Measurements from ENCODE around the gene OR51T1. TPM values are rescaled to one million over a fixed set of nuclear protein-coding genes. Genes with fewer than 3 reads are reported as not detected.

Gene OR51T1
- total RNA-seq, 4 donors from 2014 or later, result not detected

DNA sequence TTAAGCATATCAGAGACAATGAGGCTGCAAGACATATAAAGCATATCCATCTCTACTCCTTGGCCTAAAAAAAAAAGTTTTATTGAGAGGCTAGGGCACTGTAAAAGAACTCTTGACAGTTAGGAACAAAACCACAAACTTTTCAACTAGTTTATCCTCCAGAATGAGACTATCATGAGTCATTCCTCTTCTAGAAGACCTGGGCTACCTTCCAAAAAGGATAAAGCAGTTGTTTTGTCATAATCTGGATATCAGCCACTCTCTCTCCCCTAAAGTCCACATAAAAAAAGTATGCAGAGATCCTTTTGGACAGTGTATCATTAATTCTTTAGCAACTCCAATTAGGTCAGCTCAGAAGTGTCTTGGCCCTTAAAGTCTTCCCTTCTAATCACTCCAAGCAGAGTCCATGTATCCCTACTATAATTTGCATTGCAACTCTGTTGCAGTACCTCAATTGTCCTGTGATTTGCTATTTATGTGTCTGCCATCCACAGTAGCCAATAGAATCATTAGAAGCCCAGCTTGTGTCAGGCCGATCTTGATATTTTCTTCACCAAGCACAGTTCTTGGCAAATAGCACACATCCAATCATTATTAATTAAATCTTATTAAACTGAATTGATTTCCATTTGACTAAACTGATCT, 10.4 kb downstream of the OR51T1 start:
- no peak for ATAC-seq
- Histone ChIP-seq H3K36me3 (no peaks in the 10 kb centered on the region), H3K27me3 (no peaks in the 10 kb centered on the region), H3K27ac (no peak overlapping the region), H3K4me1 (no peaks in the 10 kb centered on the region), H3K9me3 (no peaks in the 10 kb centered on the region), H3K4me3 (no peak overlapping the region)
- 81 to 83% methylated on average over 1 of the region's 1 CpG for WGBS, 2 donors (ENCODE audit: low coverage in 1 of 2)
- TF ChIP-seq EP300 (IDR thresholded peaks at IDR 0.05), result no peak
- TF ChIP-seq, protein P1, sequence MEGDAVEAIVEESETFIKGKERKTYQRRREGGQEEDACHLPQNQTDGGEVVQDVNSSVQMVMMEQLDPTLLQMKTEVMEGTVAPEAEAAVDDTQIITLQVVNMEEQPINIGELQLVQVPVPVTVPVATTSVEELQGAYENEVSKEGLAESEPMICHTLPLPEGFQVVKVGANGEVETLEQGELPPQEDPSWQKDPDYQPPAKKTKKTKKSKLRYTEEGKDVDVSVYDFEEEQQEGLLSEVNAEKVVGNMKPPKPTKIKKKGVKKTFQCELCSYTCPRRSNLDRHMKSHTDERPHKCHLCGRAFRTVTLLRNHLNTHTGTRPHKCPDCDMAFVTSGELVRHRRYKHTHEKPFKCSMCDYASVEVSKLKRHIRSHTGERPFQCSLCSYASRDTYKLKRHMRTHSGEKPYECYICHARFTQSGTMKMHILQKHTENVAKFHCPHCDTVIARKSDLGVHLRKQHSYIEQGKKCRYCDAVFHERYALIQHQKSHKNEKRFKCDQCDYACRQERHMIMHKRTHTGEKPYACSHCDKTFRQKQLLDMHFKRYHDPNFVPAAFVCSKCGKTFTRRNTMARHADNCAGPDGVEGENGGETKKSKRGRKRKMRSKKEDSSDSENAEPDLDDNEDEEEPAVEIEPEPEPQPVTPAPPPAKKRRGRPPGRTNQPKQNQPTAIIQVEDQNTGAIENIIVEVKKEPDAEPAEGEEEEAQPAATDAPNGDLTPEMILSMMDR (IDR thresholded peaks at IDR 0.05), result no peak
- TF ChIP-seq POLR2A (IDR thresholded peaks at IDR 0.05), result no peak
- TF ChIP-seq POLR2AphosphoS5 (IDR thresholded peaks at IDR 0.05), result no peak

DNA sequence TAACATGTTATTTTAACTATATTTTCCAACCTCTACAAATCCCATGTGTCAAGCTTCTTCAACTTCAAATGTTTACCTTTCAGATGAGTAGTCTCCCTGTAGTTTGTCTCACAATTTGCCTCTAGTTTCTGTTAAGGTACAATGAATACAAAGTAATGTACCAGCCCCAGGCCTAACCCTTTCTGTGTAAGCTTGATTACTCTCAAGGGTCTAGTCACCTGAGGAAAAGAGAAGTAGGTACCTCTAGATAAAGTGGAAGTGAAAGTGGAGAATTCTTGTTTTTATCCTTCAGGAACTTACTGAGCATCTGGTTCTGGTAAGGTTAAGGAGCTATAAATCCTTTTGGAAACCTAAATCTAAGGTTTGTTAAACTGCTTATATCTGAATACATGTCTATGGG, 21.8 kb downstream of the OR51T1 start, which contains the start of gene OR51A7:
Gene OR51A7, plus strand, starts transcription at position 300 of the 400 bp plus-strand sequence. CDS start 3,587 bp downstream, outside the sequence.
- Histone ChIP-seq H3K27ac (no peak within 1 kb of the TSS), H3K36me3 (no peaks in the 10 kb centered on the region), H3K27me3 (no peaks in the 10 kb centered on the region), H3K4me1 (no peaks in the 10 kb centered on the region), H3K4me3 (no peak within 1 kb of the TSS), H3K9me3 (no peaks in the 10 kb centered on the region)
- TF ChIP-seq POLR2AphosphoS5 (IDR thresholded peaks at IDR 0.05), result no peak
- TF ChIP-seq POLR2A (IDR thresholded peaks at IDR 0.05), result no peak
- no peak for TF ChIP-seq EP300 (IDR thresholded peaks at IDR 0.05)
- TF ChIP-seq, protein P1 (IDR thresholded peaks at IDR 0.05), result no peak
- ATAC-seq, result no peak

DNA sequence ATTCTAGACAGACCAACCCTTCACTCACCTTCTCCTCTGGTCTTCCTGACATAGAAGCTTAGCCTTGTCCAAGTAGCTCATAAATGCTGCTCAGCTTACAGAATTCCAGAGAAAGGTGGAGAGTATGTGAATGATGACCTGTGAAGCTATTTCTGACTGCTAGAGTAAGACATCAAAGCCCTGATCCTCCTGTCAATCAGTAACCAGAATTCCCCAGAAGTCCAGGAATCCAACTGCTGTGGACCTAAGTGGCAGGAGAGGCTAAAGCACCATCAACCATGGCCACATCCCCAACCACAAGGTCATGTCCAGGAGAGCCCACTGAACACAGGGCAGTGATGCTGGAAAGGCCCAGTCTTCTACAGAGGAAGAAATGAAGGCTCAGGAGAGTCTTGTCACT, 34.9 kb downstream of the OR51T1 start:
- no peaks in the 10 kb centered on the region for H3K36me3 ChIP-seq
- no peaks in the 10 kb centered on the region for H3K9me3 ChIP-seq
- H3K4me3 ChIP-seq, result no peak overlapping the region
- no peaks in the 10 kb centered on the region for H3K4me1 ChIP-seq
- no peaks in the 10 kb centered on the region for H3K27me3 ChIP-seq
- TF ChIP-seq EP300 (IDR thresholded peaks at IDR 0.05) (no peak), POLR2A (IDR thresholded peaks at IDR 0.05) (no peak), POLR2AphosphoS5 (IDR thresholded peaks at IDR 0.05) (no peak)
- TF ChIP-seq, protein P1 (IDR thresholded peaks at IDR 0.05), result no peak
- H3K27ac ChIP-seq, result no peak overlapping the region
- no peak for ATAC-seq

DNA sequence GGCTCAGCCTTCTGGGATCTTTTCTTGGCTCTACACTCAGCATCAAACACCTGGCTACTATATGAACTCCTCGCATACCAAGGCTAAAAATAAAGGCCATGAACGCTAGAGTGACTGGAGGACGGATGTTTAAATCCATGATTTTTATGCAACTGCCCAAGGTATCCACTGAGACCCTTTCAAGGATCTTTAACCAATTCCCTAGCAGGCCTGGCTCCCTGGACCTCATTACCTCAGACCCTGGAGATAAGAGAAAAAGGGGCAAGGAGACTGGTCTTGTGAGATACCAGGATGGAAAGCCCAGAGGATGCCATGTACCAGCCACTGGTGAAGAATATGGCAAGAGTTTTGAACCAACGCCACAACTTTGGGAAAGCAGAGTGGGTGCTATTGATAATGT, 37.5 kb downstream of the OR51T1 start, which contains the start of gene OR51G2:
Gene OR51G2, minus strand, starts transcription at position 101 of the 400 bp plus-strand sequence. CDS start 3,687 bp downstream, outside the sequence.
- no peak for ATAC-seq
- 13 to 74% methylated on average over 1 to 4 of the region's 4 CpGs for WGBS, 2 donors (ENCODE audit: low coverage in 1 of 2)
- Histone ChIP-seq H3K27ac (no peak within 1 kb of the TSS), H3K9me3 (no peaks in the 10 kb centered on the region), H3K27me3 (no peaks in the 10 kb centered on the region), H3K36me3 (no peaks in the 10 kb centered on the region), H3K4me3 (no peak within 1 kb of the TSS), H3K4me1 (no peaks in the 10 kb centered on the region)
- TF ChIP-seq POLR2AphosphoS5 (IDR thresholded peaks at IDR 0.05), result no peak
- TF ChIP-seq POLR2A (IDR thresholded peaks at IDR 0.05), result no peak
- no peak for TF ChIP-seq EP300 (IDR thresholded peaks at IDR 0.05)
- TF ChIP-seq, protein P1 (IDR thresholded peaks at IDR 0.05), result no peak

DNA sequence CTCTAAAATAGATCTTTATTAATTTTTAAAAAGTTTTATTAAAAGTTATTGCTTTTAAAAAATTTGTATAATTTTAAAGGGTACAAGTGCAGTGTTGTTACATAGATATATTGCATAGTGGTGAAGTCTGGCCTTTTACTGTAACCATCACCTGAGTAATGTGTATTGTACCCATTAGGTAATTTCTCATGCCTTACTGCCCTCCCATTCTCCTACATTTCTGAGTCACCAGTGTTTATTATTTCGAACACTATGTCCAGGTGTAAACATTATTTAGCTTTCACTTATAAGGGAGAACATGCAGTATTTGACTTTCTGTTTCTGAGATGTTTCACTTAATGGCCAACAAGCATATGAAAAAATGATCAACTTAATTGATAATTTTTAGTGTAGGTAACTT, 40.1 kb downstream of the OR51T1 start:
- Histone ChIP-seq H3K27me3 (no peaks in the 10 kb centered on the region), H3K4me1 (no peaks in the 10 kb centered on the region), H3K36me3 (no peaks in the 10 kb centered on the region), H3K4me3 (no peak overlapping the region), H3K27ac (no peak overlapping the region), H3K9me3 (no peaks in the 10 kb centered on the region)
- 55 to 85% methylated on average over 1 of the region's 1 CpG for WGBS, 2 donors (ENCODE audit: low coverage in 1 of 2)
- no peak for ATAC-seq
- no peak for TF ChIP-seq POLR2AphosphoS5 (IDR thresholded peaks at IDR 0.05)
- TF ChIP-seq, protein P1 (IDR thresholded peaks at IDR 0.05), result no peak
- no peak for TF ChIP-seq POLR2A (IDR thresholded peaks at IDR 0.05)
- TF ChIP-seq EP300 (IDR thresholded peaks at IDR 0.05), result no peak
